Smooth muscle cell (in vitro differentiated cells): ENCODE results near the gene AOPEP. TPM values are rescaled to one million over a fixed set of nuclear protein-coding genes. Genes with fewer than 3 reads are reported as not detected.
A peak's percentile ranks its signal among the peaks of the same experiment; 100 is the strongest.

ENCODE experiments used
- DNase-seq: peaks from one replicate; lab custom pipeline; 2025; ENCODE audit not compliant: unreplicated experiment; lab: John Stamatoyannopoulos, UW
- H2AFZ ChIP-seq: fragments of 200-600 bp; sonication (generic); 2 replicates; pipeline ENCODE4 v1.6.0; 2016; ENCODE audit warnings: antibody characterized with exemption, low read depth, mild to moderate bottlenecking
- H3F3A ChIP-seq: fragments of 200-600 bp; sonication (generic); 2 replicates; pipeline ENCODE4 v1.6.0; 2017; ENCODE audit warnings: antibody characterized with exemption, low read depth
- H3K27ac ChIP-seq: fragments of 200-600 bp; sonication (generic); 2 replicates; pipeline ENCODE4 v1.5.1; 2016; ENCODE audit warnings: low read depth, mild to moderate bottlenecking
- H3K27me3 ChIP-seq: fragments of 200-600 bp; sonication (generic); 2 replicates; pipeline ENCODE4 v1.6.1; 2016; ENCODE audit warnings: low read depth, mild to moderate bottlenecking
- H3K36me3 ChIP-seq: fragments of 200-600 bp; sonication (generic); 2 replicates; pipeline ENCODE4 v1.5.1; 2016; ENCODE audit warnings: low read depth
- H3K4me1 ChIP-seq: fragments of 200-600 bp; sonication (generic); 2 replicates; pipeline ENCODE4 v1.5.1; 2016; ENCODE audit warnings: low read depth
- H3K4me2 ChIP-seq: fragments of 200-600 bp; sonication (generic); 2 replicates; pipeline ENCODE4 v1.6.0; 2016; ENCODE audit warnings: mild to moderate bottlenecking
- H3K4me3 ChIP-seq: fragments of 200-600 bp; sonication (generic); 2 replicates; pipeline ENCODE4 v1.5.1; 2016; ENCODE audit warnings: mild to moderate bottlenecking
- H3K79me2 ChIP-seq: fragments of 200-600 bp; sonication (generic); 2 replicates; pipeline ENCODE4 v1.6.0; 2016; ENCODE audit warnings: low read depth, mild to moderate bottlenecking
- H3K9ac ChIP-seq: fragments of 200-600 bp; sonication (generic); 2 replicates; pipeline ENCODE4 v1.6.0; 2016; ENCODE audit warnings: low read depth
- H3K9me3 ChIP-seq: fragments of 200-600 bp; sonication (generic); replicated peaks from 2 replicates; pipeline ENCODE4 v1.5.1; 2016; ENCODE audit warnings: low read depth
- H4K20me1 ChIP-seq: fragments of 200-600 bp; sonication (generic); 2 replicates; pipeline ENCODE4 v1.6.0; 2016; ENCODE audit warnings: low read depth
- CTCF ChIP-seq: fragments of 200-600 bp; sonication (generic); IDR thresholded peaks from 2 replicates; pipeline ENCODE4 v1.5.1; 2017; ENCODE audit warnings: borderline replicate concordance, mild to moderate bottlenecking, antibody characterized with exemption; ENCODE audit not compliant: insufficient read depth, poor library complexity, severe bottlenecking
- WGBS: methylation state at CpG from one replicate; pipeline ENCODE4 v1.1.7; 2016; ENCODE audit warnings: low lambda C conversion rate; 5-methylcytosine and 5-hydroxymethylcytosine counted together
- polyA plus RNA-seq: library from polyadenylated mRNA; unstranded; fragments of >200 nt; fragmentation: Nextera tagmentation; extraction: Ambion mirVana; gene quantifications from 2 replicates; pipeline ENCODE4 v1.2.1, GENCODE V29; 2016
- total RNA-seq: library from RNA; depleted of rRNA; stranded (reverse); fragments of >200 nt; gene quantifications from 2 replicates; pipeline ENCODE4 v1.2.3, GENCODE V29; 2014

The AOPEP gene
- total and polyA plus RNA-seq, 2 experiments from 2014 or later = 52.7 to 94.9 TPM

DNA sequence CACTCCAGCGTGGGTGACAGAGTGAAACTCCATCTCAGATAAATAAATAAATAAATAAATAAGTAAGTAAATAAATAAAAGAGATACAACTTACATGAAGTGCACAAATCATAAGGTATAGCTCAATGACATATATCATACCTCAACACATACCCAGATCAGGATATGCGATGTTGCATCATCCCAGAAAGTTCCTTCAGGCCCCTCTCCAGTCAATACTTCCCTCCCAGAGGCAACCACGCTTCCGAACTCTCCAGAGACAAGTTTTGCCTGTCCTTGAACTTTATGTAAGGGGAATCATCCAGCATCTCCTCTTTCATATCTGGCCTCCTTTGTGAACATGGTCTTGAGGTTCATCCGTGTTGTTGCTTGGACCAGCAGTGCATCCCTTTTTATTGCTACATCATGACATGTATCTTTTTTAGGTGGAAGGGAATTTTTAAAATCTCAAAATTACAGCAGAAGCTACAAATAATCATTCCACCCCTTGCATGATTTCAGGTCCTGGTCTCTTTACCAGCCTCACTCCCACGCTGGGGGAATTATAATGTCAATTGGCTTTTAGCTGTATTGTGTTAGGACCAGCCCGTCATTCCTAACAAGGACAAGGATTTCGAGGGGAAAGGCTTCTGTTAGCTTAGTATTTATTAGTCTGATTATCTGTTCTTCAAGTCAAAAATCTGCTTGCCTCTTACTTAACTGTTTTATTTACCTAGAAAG lies 32.9 kb upstream of the AOPEP start:
- Histone ChIP-seq H3K4me1 (peaks cover 21% of the 10 kb centered on the region), H3K27me3 (no peaks in the 10 kb centered on the region), H3K27ac (peak overlapping the region; percentile 23), H3K79me2 (no peaks in the 10 kb centered on the region), H3F3A (peaks cover 15% of the 10 kb centered on the region), H3K9ac (no peak overlapping the region), H4K20me1 (no peaks in the 10 kb centered on the region), H3K4me3 (no peak overlapping the region), H2AFZ (peak overlapping the region; percentile 32), H3K4me2 (peak overlapping the region; percentile 37), H3K9me3 (no peaks in the 10 kb centered on the region), H3K36me3 (no peaks in the 10 kb centered on the region)
- no peak for TF ChIP-seq CTCF
- no peak for DNase-seq
- 52% methylated on average over 8 of the region's 8 CpGs for WGBS

- Histone ChIP-seq H2AFZ (no peak overlapping the region), H3K36me3 (no peaks in the 10 kb centered on the region), H4K20me1 (no peaks in the 10 kb centered on the region), H3F3A (peaks cover 21% of the 10 kb centered on the region), H3K27me3 (no peaks in the 10 kb centered on the region), H3K9ac (no peak overlapping the region), H3K4me1 (peaks cover 21% of the 10 kb centered on the region), H3K4me3 (no peak overlapping the region), H3K9me3 (no peaks in the 10 kb centered on the region), H3K27ac (peak overlapping the region; percentile 87), H3K4me2 (no peak overlapping the region), H3K79me2 (no peaks in the 10 kb centered on the region)
- 61% methylated on average over 5 of the region's 5 CpGs for WGBS
- no peak for DNase-seq
- no peak for TF ChIP-seq CTCF
Observed at GRCh38 chr9:94696545-94696944, 30.0 kb upstream of the AOPEP start.

GRCh38 chr9:94697972-94698581 lies 28.4 kb upstream of the AOPEP start:
- peak overlapping the region; percentile 34 for H3K4me2 ChIP-seq
- peaks cover 21% of the 10 kb centered on the region for H3F3A ChIP-seq
- TF ChIP-seq CTCF = no peak
- 14% methylated on average over 5 of the region's 5 CpGs for WGBS
- H3K79me2 ChIP-seq = no peaks in the 10 kb centered on the region
- H3K9me3 ChIP-seq = no peaks in the 10 kb centered on the region
- H3K27me3 ChIP-seq = no peaks in the 10 kb centered on the region
- peak overlapping the region; percentile 87 for H3K27ac ChIP-seq
- H3K36me3 ChIP-seq = no peaks in the 10 kb centered on the region
- H3K4me1 ChIP-seq = peaks cover 15% of the 10 kb centered on the region
- no peaks in the 10 kb centered on the region for H4K20me1 ChIP-seq
- no peak overlapping the region for H2AFZ ChIP-seq
- no peak for DNase-seq
- H3K4me3 ChIP-seq = no peak overlapping the region
- H3K9ac ChIP-seq = peak overlapping the region; percentile 72
